PC-9 (cell line): ENCODE measurements around the gene SLC48A1. TPM values are rescaled to one million over a fixed set of nuclear protein-coding genes. Genes with fewer than 3 reads are reported as not detected.

Experiments
- BruUV-seq: library from RNA; stranded (reverse); fragments of 400-500 nt; replicated peaks from 2 replicates; lab custom pipeline; 2021; lab: Mats Ljungman, UMichigan
- CTCF ChIA-PET: fragments of 300-600 bp; sonication (Branson Sonifier 250); formaldehyde crosslinking; loops from one replicate; lab custom pipeline; 2022; ENCODE audit warnings: antibody characterized with exemption; lab: Charles Lee
- POLR2A ChIA-PET: fragments of 300-600 bp; sonication (Branson Sonifier 250); formaldehyde crosslinking; loops from one replicate; lab custom pipeline; 2022; ENCODE audit warnings: antibody characterized with exemption; ENCODE audit not compliant: unreplicated experiment; lab: Charles Lee
- DNase-seq, 2 experiments: peaks; one replicate each; pipeline versions ENCODE4 v3.0.0 to v3.0.0-alpha.2; 2015 to 2022; ENCODE audit warnings: mixed read lengths in 1 of 2
- H2AFZ ChIP-seq: fragments of 200-600 bp; sonication (generic); 2 replicates; pipeline ENCODE4 v1.8.1; 2017; ENCODE audit warnings: antibody characterized with exemption
- H3F3A ChIP-seq: fragments of 200-600 bp; sonication (generic); 2 replicates; pipeline ENCODE4 v1.8.1; 2017; ENCODE audit warnings: antibody characterized with exemption, mild to moderate bottlenecking, low read depth; ENCODE audit not compliant: insufficient read depth
- H3K27ac ChIP-seq: fragments of 200-600 bp; sonication (generic); 2 replicates; pipeline ENCODE4 v1.6.1; 2016; ENCODE audit warnings: mixed run types
- H3K27me3 ChIP-seq: fragments of 200-600 bp; sonication (generic); 2 replicates; pipeline ENCODE4 v1.6.1; 2016; ENCODE audit warnings: low read depth, mixed run types; ENCODE audit not compliant: insufficient read depth
- H3K36me3 ChIP-seq: fragments of 200-600 bp; sonication (generic); 2 replicates; pipeline ENCODE4 v1.6.1; 2016; ENCODE audit warnings: low read depth, mixed run types
- H3K4me1 ChIP-seq: fragments of 200-600 bp; sonication (generic); replicated peaks from 2 replicates; pipeline ENCODE4 v1.6.1; 2016; ENCODE audit warnings: mixed run types; ENCODE audit not compliant: insufficient read depth
- H3K4me2 ChIP-seq: fragments of 200-600 bp; sonication (generic); 2 replicates; pipeline ENCODE4 v1.6.1; 2017; ENCODE audit warnings: mixed run types
- H3K4me3 ChIP-seq: fragments of 200-600 bp; sonication (generic); 2 replicates; pipeline ENCODE4 v1.6.1; 2016; ENCODE audit warnings: mixed run types
- H3K79me2 ChIP-seq: fragments of 200-600 bp; sonication (generic); 2 replicates; pipeline ENCODE4 v1.6.1; 2017; ENCODE audit warnings: low read depth, mixed run types
- H3K9me2 ChIP-seq: fragments of 200-600 bp; sonication (generic); 2 replicates; pipeline ENCODE4 v1.8.1; 2017; ENCODE audit warnings: mild to moderate bottlenecking; ENCODE audit not compliant: insufficient read depth
- H3K9me3 ChIP-seq: fragments of 200-600 bp; sonication (generic); 2 replicates; pipeline ENCODE4 v1.8.1; 2016; ENCODE audit warnings: low read depth; ENCODE audit not compliant: insufficient read depth
- H4K20me1 ChIP-seq: fragments of 200-600 bp; sonication (generic); 2 replicates; pipeline ENCODE4 v1.8.1; 2017; ENCODE audit not compliant: insufficient read depth
- EZH2 ChIP-seq: fragments of 200-600 bp; sonication (generic); IDR thresholded peaks from 2 replicates; pipeline ENCODE4 v1.8.0; 2017; ENCODE audit warnings: antibody characterized with exemption, low read depth
- intact Hi-C: fragments of 100-400 bp; cut with micrococcal nuclease; formaldehyde crosslinking; loops from one replicate; pipeline ENCODE4 v1.10.0; 2022; ENCODE audit not compliant: unreplicated experiment
- total RNA-seq: library from RNA; stranded (reverse); gene quantifications from 2 replicates; pipeline ENCODE4 v1.2.3, GENCODE V29; 2021
- TF ChIP-seq, protein P1 (sequence below): fragments of 200-600 bp; sonication (generic); conservative IDR thresholded peaks from 2 replicates; pipeline ENCODE4 v1.6.1; 2017; ENCODE audit warnings: mixed run types, antibody characterized with exemption, mild to moderate bottlenecking, moderate library complexity

The SLC48A1 gene
- total RNA-seq, 1 experiment from 2014 or later, result 108 TPM

DNA sequence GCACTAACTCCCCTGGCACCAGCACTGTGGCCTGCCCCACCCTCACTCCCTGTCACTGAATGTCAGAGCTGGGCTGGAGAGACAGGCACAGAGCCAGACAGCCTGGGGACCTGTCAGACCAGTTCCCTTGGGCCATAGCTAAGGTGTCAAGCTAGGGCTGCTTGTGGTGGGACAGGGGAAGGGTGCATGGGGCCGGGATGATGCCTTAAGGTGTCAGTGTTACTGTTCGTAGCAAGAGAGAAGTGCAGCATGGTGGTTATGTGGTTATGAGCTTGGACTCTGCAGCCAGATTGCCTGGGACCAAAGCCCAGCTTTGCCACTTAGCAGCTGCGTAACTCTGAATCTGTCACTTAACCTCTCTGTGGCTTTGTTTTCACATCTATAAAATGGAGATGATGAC lies 18.2 kb upstream of the SLC48A1 start:
- Histone ChIP-seq H3K9me2 (no peaks in the 10 kb centered on the region), H3K79me2 (peaks cover 16% of the 10 kb centered on the region; the same call in 1 of the 2 replicates), H3K27ac (peak overlapping the region; percentile 75), H3K4me1 (peaks cover 93% of the 10 kb centered on the region), H2AFZ (no peak overlapping the region), H4K20me1 (no peaks in the 10 kb centered on the region), H3K36me3 (no peaks in the 10 kb centered on the region), H3K4me3 (no peak overlapping the region; the same call in 1 of the 2 replicates), H3F3A (peaks cover 47% of the 10 kb centered on the region), H3K27me3 (no peaks in the 10 kb centered on the region), H3K4me2 (peak overlapping the region; percentile 97), H3K9me3 (no peaks in the 10 kb centered on the region)
- CTCF ChIA-PET, result interaction anchor here (0.6 to 1.7 kb wide), 5 partner anchors 10 to 735 kb away, joined by 3 to 6 read pairs (median 4); partner anchors contain the start of gene SLC48A1
- peak; percentile 80 to 81 for DNase-seq
- POLR2A ChIA-PET, result interaction anchor here (0.5 to 1.5 kb wide), 5 partner anchors 10 to 548 kb away, joined by 3 to 18 read pairs (median 3); partner anchors contain the start of gene HDAC7
- no TSS peak for BruUV-seq
- TF ChIP-seq, protein P1, sequence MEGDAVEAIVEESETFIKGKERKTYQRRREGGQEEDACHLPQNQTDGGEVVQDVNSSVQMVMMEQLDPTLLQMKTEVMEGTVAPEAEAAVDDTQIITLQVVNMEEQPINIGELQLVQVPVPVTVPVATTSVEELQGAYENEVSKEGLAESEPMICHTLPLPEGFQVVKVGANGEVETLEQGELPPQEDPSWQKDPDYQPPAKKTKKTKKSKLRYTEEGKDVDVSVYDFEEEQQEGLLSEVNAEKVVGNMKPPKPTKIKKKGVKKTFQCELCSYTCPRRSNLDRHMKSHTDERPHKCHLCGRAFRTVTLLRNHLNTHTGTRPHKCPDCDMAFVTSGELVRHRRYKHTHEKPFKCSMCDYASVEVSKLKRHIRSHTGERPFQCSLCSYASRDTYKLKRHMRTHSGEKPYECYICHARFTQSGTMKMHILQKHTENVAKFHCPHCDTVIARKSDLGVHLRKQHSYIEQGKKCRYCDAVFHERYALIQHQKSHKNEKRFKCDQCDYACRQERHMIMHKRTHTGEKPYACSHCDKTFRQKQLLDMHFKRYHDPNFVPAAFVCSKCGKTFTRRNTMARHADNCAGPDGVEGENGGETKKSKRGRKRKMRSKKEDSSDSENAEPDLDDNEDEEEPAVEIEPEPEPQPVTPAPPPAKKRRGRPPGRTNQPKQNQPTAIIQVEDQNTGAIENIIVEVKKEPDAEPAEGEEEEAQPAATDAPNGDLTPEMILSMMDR, result no peak
- no peak for TF ChIP-seq EZH2
- intact Hi-C loops, result loop anchor here (1.0 to 5.0 kb wide), 3 partner anchors 23 to 1373 kb away; no protein-coding TSS in a partner anchor

DNA sequence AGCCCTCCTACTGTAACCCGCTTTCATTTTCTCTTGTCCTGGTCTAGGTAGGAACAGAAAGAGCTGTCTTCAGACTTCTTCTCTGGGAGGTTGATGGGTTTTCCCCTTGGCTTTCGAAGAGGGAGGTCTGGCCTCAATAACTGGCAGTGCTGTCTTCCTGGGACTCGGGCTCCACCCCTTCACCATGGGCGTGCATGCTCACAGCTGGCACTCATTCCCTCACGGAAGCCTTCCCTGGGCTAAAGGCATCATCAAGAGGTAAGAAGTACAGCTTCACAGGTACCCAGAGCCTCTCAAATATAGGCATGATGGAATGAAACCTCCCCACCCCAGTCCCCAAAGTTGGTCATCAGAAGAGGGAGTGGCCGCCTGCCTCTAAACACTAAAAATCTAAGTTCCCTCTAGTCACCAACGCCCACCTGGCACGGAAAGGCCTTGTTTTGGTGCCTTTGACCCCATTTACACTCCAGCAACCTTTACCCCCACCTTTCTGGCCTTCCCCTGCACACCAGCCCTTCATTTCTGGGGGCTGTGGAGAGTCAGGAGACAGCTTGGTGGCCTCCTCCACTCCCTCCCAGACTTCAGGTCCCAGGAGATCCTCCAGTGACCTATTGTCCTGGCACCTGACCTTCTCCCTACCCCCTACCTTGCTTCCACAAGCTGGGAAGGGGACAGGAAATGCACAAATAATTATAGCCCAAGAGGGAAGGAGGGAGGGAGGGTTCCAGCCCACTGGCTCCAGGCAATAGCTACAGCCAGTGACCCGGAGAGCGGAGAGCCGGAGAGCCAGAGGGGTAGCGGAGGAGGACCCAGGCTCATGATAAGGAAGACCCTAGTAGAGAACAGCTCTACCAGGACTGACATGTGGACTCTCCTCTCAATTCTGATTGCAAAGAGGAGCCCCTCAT lies 17.1 kb upstream of the SLC48A1 start:
- Histone ChIP-seq H3K79me2 (peaks cover 16% of the 10 kb centered on the region; the same call in 1 of the 2 replicates), H3K9me2 (no peaks in the 10 kb centered on the region), H2AFZ (no peak overlapping the region), H3F3A (peaks cover 47% of the 10 kb centered on the region), H3K4me3 (no peak overlapping the region), H3K27me3 (no peaks in the 10 kb centered on the region), H3K36me3 (no peaks in the 10 kb centered on the region), H3K27ac (no peak overlapping the region), H3K9me3 (no peaks in the 10 kb centered on the region), H4K20me1 (no peaks in the 10 kb centered on the region), H3K4me2 (peak overlapping the region; percentile 97), H3K4me1 (peaks cover 90% of the 10 kb centered on the region)
- ChIA-PET POLR2A (interaction anchor here (0.6 kb wide), 2 partner anchors 11 to 214 kb away, joined by 3 read pairs; no protein-coding TSS in a partner anchor), CTCF (interaction anchor here (0.6 to 1.7 kb wide), 3 partner anchors 11 to 26 kb away, joined by 4 to 6 read pairs (median 5); no protein-coding TSS in a partner anchor)
- TF ChIP-seq, protein P1, result no peak
- TF ChIP-seq EZH2, result no peak
- BruUV-seq, result no TSS peak
- intact Hi-C loops, result loop anchor here (1.0 to 2.0 kb wide), 2 partner anchors 22 to 69 kb away; no protein-coding TSS in a partner anchor
- no peak for DNase-seq

DNA sequence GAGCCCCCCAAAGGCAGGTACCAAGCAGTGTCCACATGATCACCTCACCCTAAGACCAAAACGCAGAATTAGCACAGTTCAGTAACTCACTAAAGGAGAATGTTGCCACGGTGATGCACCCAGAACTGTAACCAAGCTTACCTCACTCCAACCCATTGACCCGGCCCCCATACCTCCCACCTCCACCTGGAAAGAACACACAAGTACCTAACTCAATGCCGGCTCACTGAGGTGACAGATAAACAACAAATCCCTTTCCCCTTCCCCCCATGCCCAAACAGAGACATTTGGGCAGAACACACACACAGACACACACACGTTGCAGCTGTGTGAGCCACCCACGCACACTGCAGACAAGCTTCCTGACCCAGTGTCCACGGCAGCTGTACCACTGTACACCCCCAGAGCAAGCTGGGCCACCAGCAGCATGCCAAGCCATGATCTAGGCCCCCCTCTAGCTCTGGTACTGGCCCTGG lies 15.6 kb upstream of the SLC48A1 start:
- POLR2A ChIA-PET, result interaction anchor here (0.7 kb wide), 1 partner anchor 401 kb away, joined by 3 read pairs; no protein-coding TSS in a partner anchor
- Histone ChIP-seq H3K4me3 (peak overlapping the region; percentile 75; the same call in 1 of the 2 replicates), H3F3A (peaks cover 32% of the 10 kb centered on the region), H4K20me1 (no peaks in the 10 kb centered on the region), H3K36me3 (no peaks in the 10 kb centered on the region), H3K9me3 (no peaks in the 10 kb centered on the region), H3K27me3 (no peaks in the 10 kb centered on the region), H2AFZ (no peak overlapping the region), H3K27ac (no peak overlapping the region), H3K4me1 (peaks cover 75% of the 10 kb centered on the region), H3K4me2 (peak overlapping the region; percentile 97), H3K79me2 (peaks cover 16% of the 10 kb centered on the region; the same call in 1 of the 2 replicates), H3K9me2 (no peaks in the 10 kb centered on the region)
- TF ChIP-seq, protein P1, result no peak
- no peak for TF ChIP-seq EZH2
- no TSS peak for BruUV-seq
- intact Hi-C loops, result no loop called here
- DNase-seq, result no peak
- CTCF ChIA-PET, result interaction anchor here (1.0 kb wide), 1 partner anchor 9 kb away, joined by 5 read pairs; no protein-coding TSS in a partner anchor
